Measurements from ENCODE around the gene MAST2. TPM values are rescaled to one million over a fixed set of nuclear protein-coding genes. Genes with fewer than 3 reads are reported as not detected.
A peak's percentile ranks its signal among the peaks of the same experiment; 100 is the strongest.

The MAST2 gene
- total RNA-seq, 3 donors from 2014 or later: 90.0 to 158 (median 100.0) TPM

DNA sequence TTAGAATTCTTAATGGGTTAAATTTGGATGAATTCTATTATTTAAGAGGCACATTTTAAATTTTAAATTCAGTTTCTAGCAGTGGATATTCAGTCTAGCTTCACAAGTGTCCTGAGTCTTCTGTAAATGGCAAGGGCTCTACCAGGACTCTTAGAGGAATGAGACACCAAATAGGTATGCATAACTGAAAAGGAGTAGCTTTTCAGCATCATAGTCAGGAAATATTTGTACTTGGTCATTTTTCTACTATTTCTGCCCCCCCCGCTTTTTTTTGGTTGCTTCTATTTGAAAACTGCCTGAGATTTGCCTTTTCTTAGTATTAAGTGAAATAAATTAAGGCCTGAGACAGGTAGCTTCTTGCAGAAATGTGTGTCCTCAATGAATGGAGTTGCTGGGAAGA lies 80.2 kb downstream of the MAST2 start:
- no peak for DNase-seq
- Histone ChIP-seq H3K9me3 (no peaks in the 10 kb centered on the region), H3K4me1 (ENCODE audit: low read depth) (peaks cover 15% of the 10 kb centered on the region), H3K4me3 (no peak overlapping the region), H3K36me3 (ENCODE audit: low read depth) (no peaks in the 10 kb centered on the region)
- no peak for ATAC-seq
- TF ChIP-seq, protein P1, sequence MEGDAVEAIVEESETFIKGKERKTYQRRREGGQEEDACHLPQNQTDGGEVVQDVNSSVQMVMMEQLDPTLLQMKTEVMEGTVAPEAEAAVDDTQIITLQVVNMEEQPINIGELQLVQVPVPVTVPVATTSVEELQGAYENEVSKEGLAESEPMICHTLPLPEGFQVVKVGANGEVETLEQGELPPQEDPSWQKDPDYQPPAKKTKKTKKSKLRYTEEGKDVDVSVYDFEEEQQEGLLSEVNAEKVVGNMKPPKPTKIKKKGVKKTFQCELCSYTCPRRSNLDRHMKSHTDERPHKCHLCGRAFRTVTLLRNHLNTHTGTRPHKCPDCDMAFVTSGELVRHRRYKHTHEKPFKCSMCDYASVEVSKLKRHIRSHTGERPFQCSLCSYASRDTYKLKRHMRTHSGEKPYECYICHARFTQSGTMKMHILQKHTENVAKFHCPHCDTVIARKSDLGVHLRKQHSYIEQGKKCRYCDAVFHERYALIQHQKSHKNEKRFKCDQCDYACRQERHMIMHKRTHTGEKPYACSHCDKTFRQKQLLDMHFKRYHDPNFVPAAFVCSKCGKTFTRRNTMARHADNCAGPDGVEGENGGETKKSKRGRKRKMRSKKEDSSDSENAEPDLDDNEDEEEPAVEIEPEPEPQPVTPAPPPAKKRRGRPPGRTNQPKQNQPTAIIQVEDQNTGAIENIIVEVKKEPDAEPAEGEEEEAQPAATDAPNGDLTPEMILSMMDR (IDR thresholded peaks at IDR 0.05): no peak
- intact Hi-C loops (cut with DNase I, micrococcal nuclease): no loop called here

DNA sequence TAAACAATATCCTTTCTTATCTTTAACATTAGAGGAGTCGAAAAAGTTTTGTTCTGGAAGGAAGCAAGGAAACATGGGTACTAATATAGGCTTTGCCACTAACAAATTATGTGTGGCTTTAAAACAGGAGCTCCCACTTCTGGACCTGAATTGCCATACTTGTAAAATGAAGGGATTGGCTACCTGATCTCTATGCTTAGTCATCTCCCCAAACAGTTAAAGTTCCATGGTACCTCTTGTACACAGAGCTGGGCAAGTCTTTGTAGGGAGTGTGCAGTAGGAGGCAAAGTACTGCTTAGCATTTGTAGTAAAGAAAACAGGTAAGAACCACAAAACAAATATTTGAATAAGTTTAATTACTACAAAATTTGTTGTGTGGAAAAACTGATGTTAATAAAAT lies 81.3 kb downstream of the MAST2 start:
- H3K4me3 ChIP-seq: no peak overlapping the region
- intact Hi-C loops (cut with DNase I, micrococcal nuclease): no loop called here
- ATAC-seq: peak; percentile 94

DNA sequence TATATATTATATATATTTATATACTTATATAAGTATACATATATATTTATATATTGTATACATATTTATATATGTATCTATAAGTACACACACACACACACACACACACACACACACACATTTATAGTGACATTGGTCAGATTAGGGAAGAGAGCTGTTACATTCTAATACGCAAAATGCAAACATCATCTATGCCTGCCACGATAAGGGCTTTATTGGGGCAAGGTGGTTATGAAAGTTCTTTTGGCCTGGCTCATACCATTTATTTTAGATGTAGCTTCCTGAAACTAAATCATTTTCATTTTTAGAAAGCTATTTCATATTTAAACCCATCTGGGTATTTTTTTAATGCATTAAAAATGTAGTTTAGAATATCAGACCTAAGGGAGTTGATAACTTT lies 82.8 kb downstream of the MAST2 start:
- intact Hi-C loops (cut with DNase I, micrococcal nuclease): no loop called here

More for the DNA sequence above, 81.3 kb downstream of the MAST2 start:
- Histone ChIP-seq H3K36me3 (ENCODE audit: low read depth) (no peaks in the 10 kb centered on the region), H3K9me3 (no peaks in the 10 kb centered on the region), H3K4me1 (ENCODE audit: low read depth) (peaks cover 15% of the 10 kb centered on the region)
- peak in 1 of 3 donors; percentile 45 for DNase-seq
- TF ChIP-seq, protein P1 (IDR thresholded peaks at IDR 0.05): no peak

DNA sequence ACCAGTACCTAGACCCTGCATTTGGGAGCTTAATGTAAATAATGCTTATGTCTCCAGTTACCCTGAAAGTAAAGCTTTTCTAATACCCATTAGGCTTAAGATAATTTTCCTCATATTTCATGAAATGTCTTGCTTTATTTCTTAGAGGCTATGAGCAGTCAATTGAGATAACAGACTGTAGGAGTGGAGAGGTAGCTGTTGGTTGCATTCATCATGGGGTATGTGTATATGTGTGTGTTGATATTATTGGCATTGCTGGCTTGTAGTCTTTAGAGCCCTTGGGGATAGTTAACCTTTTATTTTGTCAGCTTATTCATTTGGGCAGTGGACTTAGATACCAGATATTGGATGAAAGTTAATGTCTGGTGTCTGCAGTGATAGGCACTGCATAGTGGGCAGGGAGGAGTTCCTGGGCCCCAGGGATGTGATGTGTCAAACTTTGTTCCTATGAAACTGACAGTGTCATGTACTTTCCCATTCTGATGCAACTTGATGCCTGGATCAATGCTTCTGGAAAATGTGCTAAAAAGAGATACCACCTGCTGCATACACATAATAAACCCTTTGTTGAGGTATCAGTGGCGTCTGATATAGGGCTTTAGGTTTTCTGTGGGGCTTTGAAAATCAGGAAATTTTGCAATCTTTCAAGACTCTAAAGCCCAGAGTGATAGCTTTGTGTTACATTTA lies 83.9 kb downstream of the MAST2 start:
- no peaks in the 10 kb centered on the region for H3K9me3 ChIP-seq
- H3K4me1 ChIP-seq (ENCODE audit: low read depth): peaks cover 25% of the 10 kb centered on the region
- intact Hi-C loops (cut with DNase I, micrococcal nuclease): no loop called here
- H3K4me3 ChIP-seq: no peak overlapping the region
- ATAC-seq: no peak
- TF ChIP-seq, protein P1 (IDR thresholded peaks at IDR 0.05): no peak
- no peak for DNase-seq
- no peaks in the 10 kb centered on the region for H3K36me3 ChIP-seq (ENCODE audit: low read depth)

More for the DNA sequence above, 82.8 kb downstream of the MAST2 start:
- no peaks in the 10 kb centered on the region for H3K36me3 ChIP-seq (ENCODE audit: low read depth)
- ATAC-seq (peak; percentile 63), DNase-seq (no peak)
- no peaks in the 10 kb centered on the region for H3K9me3 ChIP-seq
- TF ChIP-seq, protein P1 (IDR thresholded peaks at IDR 0.05): no peak
- H3K4me1 ChIP-seq (ENCODE audit: low read depth): peaks cover 15% of the 10 kb centered on the region
- H3K4me3 ChIP-seq: no peak overlapping the region

DNA sequence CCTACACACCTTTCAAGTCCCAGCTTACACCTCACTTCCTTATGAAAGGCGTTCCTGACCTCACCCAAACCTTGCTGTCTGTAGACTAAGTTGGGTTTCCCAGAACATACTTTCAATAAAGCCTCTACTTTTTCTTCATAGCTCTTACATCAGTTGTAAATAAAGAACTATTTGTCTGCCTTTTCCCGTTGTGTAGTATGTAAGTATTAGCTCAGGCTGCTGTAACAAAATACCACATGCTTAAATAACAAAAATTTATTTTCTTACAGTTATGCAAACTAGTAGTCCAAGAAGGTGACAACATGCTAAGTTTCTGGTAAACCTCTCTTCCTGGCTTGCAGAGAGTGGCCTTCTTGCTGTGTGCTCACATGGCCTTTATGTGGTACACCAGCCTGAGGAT lies 86.7 kb downstream of the MAST2 start:
- DNase-seq: no peak
- intact Hi-C loops (cut with DNase I, micrococcal nuclease): no loop called here
- TF ChIP-seq, protein P1 (IDR thresholded peaks at IDR 0.05): no peak
- ATAC-seq: peak; percentile 49
- no peaks in the 10 kb centered on the region for H3K9me3 ChIP-seq
- no peak overlapping the region for H3K4me3 ChIP-seq
- no peaks in the 10 kb centered on the region for H3K36me3 ChIP-seq (ENCODE audit: low read depth)
- H3K4me1 ChIP-seq (ENCODE audit: low read depth): peaks cover 23% of the 10 kb centered on the region
